Gastrocnemius medialis (tissue), 4 donors: ENCODE data around the gene GRK1. TPM values are rescaled to one million over a fixed set of nuclear protein-coding genes. Genes with fewer than 3 reads are reported as not detected.

Experiments
- ATAC-seq, 2 donors: fragments of 150-250 bp; one replicate each; pipeline ENCODE4 v1.9.1; 2016
- DNase-seq, 2 donors: peaks; one replicate each; pipeline ENCODE4 v3.0.0-alpha.2; 2019
- H3K27ac ChIP-seq, 4 donors: fragments of 200-600 bp; sonication (generic); 1 replicate in 1 of 4; 2 replicates in 3 of 4; pipeline ENCODE4 v1.5.1; 2016 to 2018; ENCODE audit warnings: mild to moderate bottlenecking in 2 of 4, moderate library complexity in 1 of 4
- H3K27me3 ChIP-seq, 3 donors: fragments of 200-600 bp; sonication (generic) in 2 of 3; 1 replicate in 1 of 3; 2 replicates in 2 of 3; pipeline versions ENCODE4 v1.5.1 to v1.6.0; 2016 to 2019; ENCODE audit warnings: mild to moderate bottlenecking in 1 of 3, moderate library complexity in 1 of 3
- H3K36me3 ChIP-seq, 2 donors: fragments of 200-600 bp; sonication (generic) in 1 of 2; one replicate each; pipeline ENCODE4 v1.5.1; 2017 to 2018
- H3K4me1 ChIP-seq, 2 donors: fragments of 200-600 bp; sonication (generic) in 1 of 2; one replicate each; pipeline ENCODE4 v1.5.1; 2016 to 2017; ENCODE audit warnings: mild to moderate bottlenecking in 2 of 2
- H3K4me3 ChIP-seq, 4 donors: fragments of 200-600 bp; sonication (generic) in 3 of 4; 1 replicate in 1 of 4; 2 replicates in 3 of 4; pipeline ENCODE4 v1.5.1; 2016 to 2019; ENCODE audit warnings: mild to moderate bottlenecking in 2 of 4
- H3K9me3 ChIP-seq, 3 donors: fragments of 200-600 bp; sonication (generic) in 2 of 3; 1 replicate in 1 of 3; 2 replicates in 2 of 3; pipeline ENCODE4 v1.5.1; 2016 to 2019
- CTCF ChIP-seq, 5 experiments: fragments of 450-650 bp in 3 of 5; fragments of 200-600 bp in 2 of 5; sonication (generic) in 2 of 5; IDR thresholded peaks in 4 of 5; conservative IDR thresholded peaks in 1 of 5; 1 replicate in 4 of 5; 2 replicates in 1 of 5; pipeline ENCODE4 v1.5.1; 2016 to 2019; ENCODE audit warnings: antibody characterized with exemption in 5 of 5, mild to moderate bottlenecking in 3 of 5, moderate library complexity in 3 of 5
- POLR2A ChIP-seq, 2 donors: fragments of 450-650 bp; IDR thresholded peaks; one replicate each; pipeline ENCODE4 v1.6.1; 2017; ENCODE audit warnings: antibody characterized with exemption in 2 of 2, mild to moderate bottlenecking in 2 of 2, moderate library complexity in 2 of 2
- in situ Hi-C, 4 donors: fragments of 200-750 bp; cut with MboI; loops; one replicate each; pipeline versions ENCODE4 v1.15.0 to v1.8.0; 2017; ENCODE audit warnings: low sequenced_read_pairs in 4 of 4
- intact Hi-C: fragments of 100-400 bp; cut with DNase I; formaldehyde crosslinking; loops from one replicate; pipeline ENCODE4 v1.15.1; 2023; ENCODE audit warnings: low total_unique reads
- total RNA-seq, 4 donors: library from RNA; depleted of rRNA; stranded (reverse); fragments of >200 nt; gene quantifications; one replicate each; pipeline versions ENCODE4 v1.1.0 to v1.2.3, GENCODE V29; 2016

GRK1 gene
- total RNA-seq, 4 donors from 2014 or later, result 0.10 TPM; not detected in 3

GRCh38 chr13:113665597-113666328, 1.3 kb upstream of the GRK1 start:
- in situ Hi-C loops, result no loop called here
- Histone ChIP-seq H3K4me1 (no peaks in the 10 kb centered on the region), H3K27me3 (peaks cover 10 to 19% (median 17%) of the 10 kb centered on the region in 3 donors), H3K9me3 (peaks cover 0 to 2% (median 0%) of the 10 kb centered on the region in 3 donors), H3K36me3 (no peaks in the 10 kb centered on the region), H3K4me3 (no peak overlapping the region), H3K27ac (no peak overlapping the region)
- ATAC-seq, result no peak
- DNase-seq, result peak in 1 of 2 donors; percentile 9
- TF ChIP-seq POLR2A (IDR thresholded peaks at IDR 0.05) (no peak), CTCF (IDR thresholded peaks at IDR 0.05 in 4 of 5, conservative IDR thresholded peaks at IDR 0.05 in 1 of 5) (no peak)
- intact Hi-C loops, result no loop called here

- intact Hi-C loops, result no loop called here
- no peaks in the 10 kb centered on the region for H3K9me3 ChIP-seq
- in situ Hi-C loops, result no loop called here
- H3K27me3 ChIP-seq, result peaks cover 10 to 19% (median 17%) of the 10 kb centered on the region in 3 donors
- H3K27ac ChIP-seq, result no peak overlapping the region
- no peaks in the 10 kb centered on the region for H3K36me3 ChIP-seq
- no peak for TF ChIP-seq POLR2A (IDR thresholded peaks at IDR 0.05)
- TF ChIP-seq CTCF (IDR thresholded peaks at IDR 0.05 in 4 of 5, conservative IDR thresholded peaks at IDR 0.05 in 1 of 5), result no peak
- no peak for ATAC-seq
- no peak overlapping the region for H3K4me3 ChIP-seq
- peak in 1 of 2 donors; percentile 8 for DNase-seq
- H3K4me1 ChIP-seq, result no peaks in the 10 kb centered on the region
Measured at GRCh38 chr13:113666329-113666670, 719 bp upstream of the GRK1 start.

- intact Hi-C loops (no loop called here), in situ Hi-C loops (no loop called here)
- no peak overlapping the region for H3K27ac ChIP-seq
- DNase-seq (peak in 1 of 2 donors; percentile 6), ATAC-seq (no peak)
- H3K27me3 ChIP-seq, result peaks cover 8 to 19% (median 17%) of the 10 kb centered on the region in 3 donors
- no peaks in the 10 kb centered on the region for H3K4me1 ChIP-seq
- no peak overlapping the region for H3K4me3 ChIP-seq
- H3K9me3 ChIP-seq, result no peaks in the 10 kb centered on the region
- TF ChIP-seq CTCF (IDR thresholded peaks at IDR 0.05 in 4 of 5, conservative IDR thresholded peaks at IDR 0.05 in 1 of 5) (no peak), POLR2A (IDR thresholded peaks at IDR 0.05) (no peak)
- H3K36me3 ChIP-seq, result no peaks in the 10 kb centered on the region
Measured at GRCh38 chr13:113667771-113668490, 912 bp downstream of the GRK1 start.

- no peak overlapping the region for H3K27ac ChIP-seq
- no peaks in the 10 kb centered on the region for H3K4me1 ChIP-seq
- H3K4me3 ChIP-seq, result no peak overlapping the region
- peaks cover 8 to 19% (median 17%) of the 10 kb centered on the region in 3 donors for H3K27me3 ChIP-seq
- ATAC-seq (no peak), DNase-seq (peak in 1 of 2 donors; percentile 8)
- no peaks in the 10 kb centered on the region for H3K9me3 ChIP-seq
- no peaks in the 10 kb centered on the region for H3K36me3 ChIP-seq
- in situ Hi-C loops (no loop called here), intact Hi-C loops (no loop called here)
- TF ChIP-seq CTCF (IDR thresholded peaks at IDR 0.05 in 4 of 5, conservative IDR thresholded peaks at IDR 0.05 in 1 of 5), result no peak
- TF ChIP-seq POLR2A (IDR thresholded peaks at IDR 0.05), result no peak
Measured at GRCh38 chr13:113668491-113668971, 1.5 kb downstream of the GRK1 start.
